Choroid plexus epithelial cell (primary cell): ENCODE results near the gene TSR1.

Experiments
- DNase-seq: peaks from one replicate; pipeline ENCODE4 v3.0.0-alpha.2; 2010; ENCODE audit warnings: low read depth
- H3K4me3 ChIP-seq: 2 replicates; pipeline ENCODE4 v1.5.1; 2011; ENCODE audit warnings: low read depth, mild to moderate bottlenecking, control low read depth, low read length, moderate library complexity
- CTCF ChIP-seq: conservative IDR thresholded peaks from 2 replicates; pipeline ENCODE4 v1.5.1; 2011; ENCODE audit warnings: low read depth, mild to moderate bottlenecking, control low read depth, inconsistent platforms, low read length, moderate library complexity

TSR1 gene

DNA sequence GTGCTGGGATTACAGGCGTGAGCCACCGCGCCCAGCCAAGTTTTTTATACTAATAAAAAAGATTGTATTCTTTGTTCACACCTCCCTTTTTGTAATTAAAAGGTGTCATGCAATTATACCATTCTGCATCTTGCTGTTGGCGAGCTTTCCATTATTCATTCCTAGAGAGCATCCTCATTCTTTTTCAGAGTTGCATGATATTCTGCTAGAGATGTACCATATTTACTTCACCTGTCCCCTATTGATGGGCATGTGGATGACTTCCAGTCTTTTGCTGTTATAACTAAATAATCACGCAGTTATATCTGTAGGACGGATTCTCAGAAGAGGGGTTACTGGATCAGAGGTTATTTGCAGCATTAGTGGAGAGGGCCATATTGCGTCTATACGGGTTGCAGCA is 18.1 kb upstream of the TSR1 start:
- TF ChIP-seq CTCF = no peak
- DNase-seq = no peak
- H3K4me3 ChIP-seq = no peak overlapping the region

- no peak overlapping the region for H3K4me3 ChIP-seq
- DNase-seq = no peak
- TF ChIP-seq CTCF = no peak
These were observed 15.0 kb upstream of the TSR1 start for GRCh38 chr17:2351269-2351668.

DNA sequence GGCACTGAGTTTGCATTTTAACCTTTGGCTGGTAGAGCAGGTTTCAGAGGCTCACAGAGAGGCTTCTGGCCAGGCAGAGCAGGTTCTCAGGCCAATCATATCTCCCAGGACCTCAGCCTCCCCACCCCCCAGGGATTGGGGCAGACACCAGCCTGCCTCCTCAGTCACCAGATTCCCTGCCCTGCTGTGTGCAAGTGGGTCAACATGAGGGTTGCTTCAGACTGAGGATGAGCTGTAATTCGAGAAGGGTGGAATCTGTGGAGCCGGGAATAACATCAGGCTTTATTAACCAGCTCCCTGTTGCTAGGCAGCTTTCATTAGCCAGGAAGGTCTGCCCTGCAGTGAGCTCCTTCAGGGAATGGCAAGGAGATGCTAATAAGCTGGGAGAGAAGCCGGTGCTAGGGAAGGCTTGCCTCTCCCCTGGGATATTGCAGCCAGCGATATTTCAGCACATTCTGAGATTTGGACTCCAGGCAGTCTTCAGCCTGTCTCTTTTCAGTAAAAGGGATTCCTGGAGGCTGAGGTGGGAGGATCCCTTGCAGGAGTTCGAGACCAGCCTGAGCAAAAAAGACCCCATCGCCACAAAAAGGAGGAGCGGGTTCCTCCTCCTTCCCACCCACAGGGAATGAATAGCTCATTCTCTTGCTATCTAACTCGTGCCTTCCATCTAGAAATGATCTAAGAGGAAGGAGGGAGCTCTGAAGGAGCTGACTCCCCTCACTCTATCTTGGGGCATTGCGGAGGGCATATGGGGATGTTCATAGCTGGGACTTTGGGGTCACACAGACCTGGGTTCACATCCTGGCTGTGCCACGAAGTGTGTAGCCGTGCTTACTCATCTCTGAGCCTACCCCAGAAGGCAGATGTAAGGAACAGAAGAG is 11.8 kb upstream of the TSR1 start:
- DNase-seq = peak; percentile 84
- H3K4me3 ChIP-seq = no peak overlapping the region
- TF ChIP-seq CTCF = no peak

- DNase-seq = no peak
- TF ChIP-seq CTCF = no peak
These were observed 10.2 kb upstream of the TSR1 start for GRCh38 chr17:2346475-2346874.

DNA sequence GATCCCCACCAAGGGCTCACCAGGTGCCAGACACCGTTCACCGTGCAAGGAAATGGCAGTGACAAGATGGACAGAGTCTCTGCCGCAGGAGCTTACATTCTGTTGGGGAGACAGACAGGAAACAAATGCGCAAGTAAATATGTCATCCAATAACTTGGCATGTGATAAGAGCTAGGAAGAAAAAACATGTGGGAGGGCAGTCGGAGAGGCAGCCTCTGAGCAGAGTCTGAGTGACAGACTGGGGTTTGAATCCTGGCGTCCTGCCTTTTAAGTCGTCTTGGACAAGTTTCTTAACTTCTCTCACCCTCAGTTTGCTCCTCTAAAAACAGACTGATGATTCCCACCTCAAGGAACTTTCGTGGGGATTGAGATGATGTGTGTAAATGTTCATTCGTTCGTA is 8.3 kb upstream of the TSR1 start:
- DNase-seq = no peak
- no peak overlapping the region for H3K4me3 ChIP-seq
- TF ChIP-seq CTCF = no peak

More at GRCh38 chr17:2346475-2346874, 10.2 kb upstream of the TSR1 start:
- no peak overlapping the region for H3K4me3 ChIP-seq

GRCh38 chr17:2343421-2343820 is 7.2 kb upstream of the TSR1 start:
- no peak overlapping the region for H3K4me3 ChIP-seq
- no peak for DNase-seq
- no peak for TF ChIP-seq CTCF

- no peak for TF ChIP-seq CTCF
- peak; percentile 42 for DNase-seq
- H3K4me3 ChIP-seq = peak overlapping the region; percentile 71
These were observed 2.0 kb upstream of the TSR1 start for GRCh38 chr17:2338315-2338657.
